GM18873 (cell line): Measurements from ENCODE around the gene MIA2.
"Not testable (repeated sequence)": the region's sequence is repeated elsewhere in the genome, so short reads cannot be mapped to it uniquely, and the experiment has no call there.

Experiments
- ATAC-seq: cut with Tn5 transposase; IDR thresholded peaks from one replicate; pipeline ENCODE4 v1.9.1; 2021; ENCODE audit warnings: mild to moderate bottlenecking, moderate library complexity, moderate number of reproducible peaks; ENCODE audit not compliant: unreplicated experiment, low FRiP score

The MIA2 gene

GRCh38 chr14:39233680-39234326, at the start of gene MIA2:
Gene MIA2 (plus strand): TSS chr14:39233915. CDS start chr14:39234115, 200 bp downstream.
- no peak for ATAC-seq

GRCh38 chr14:39184628-39185255, 49.0 kb upstream of the MIA2 start:
- ATAC-seq = no peak

- no peak for ATAC-seq
Measured at GRCh38 chr14:39185256-39186049, 48.3 kb upstream of the MIA2 start.

GRCh38 chr14:39186941-39187525, 46.7 kb upstream of the MIA2 start:
- ATAC-seq = no peak

GRCh38 chr14:39203659-39204606, 29.8 kb upstream of the MIA2 start:
- ATAC-seq = no peak

GRCh38 chr14:39207430-39207829, 26.3 kb upstream of the MIA2 start:
- not testable (repeated sequence) for ATAC-seq

GRCh38 chr14:39211109-39211741, 22.5 kb upstream of the MIA2 start:
- ATAC-seq = no peak

- ATAC-seq = no peak
Measured at GRCh38 chr14:39212034-39212433, 21.7 kb upstream of the MIA2 start.

GRCh38 chr14:39212693-39213092, 21.0 kb upstream of the MIA2 start:
- no peak for ATAC-seq

- ATAC-seq = no peak
Measured at GRCh38 chr14:39217214-39217879, 16.4 kb upstream of the MIA2 start.

GRCh38 chr14:39218171-39218769, 15.4 kb upstream of the MIA2 start:
- no peak for ATAC-seq

GRCh38 chr14:39219075-39219499, 14.6 kb upstream of the MIA2 start:
- no peak for ATAC-seq

- not testable (repeated sequence) for ATAC-seq
Measured at GRCh38 chr14:39220473-39220872, 13.2 kb upstream of the MIA2 start.

- no peak for ATAC-seq
Measured at GRCh38 chr14:39228044-39228443, 5.7 kb upstream of the MIA2 start.

- no peak for ATAC-seq
Measured at GRCh38 chr14:39228509-39229221, 5.0 kb upstream of the MIA2 start.

- ATAC-seq = peak; percentile 93
Measured at GRCh38 chr14:39229222-39229543, 4.5 kb upstream of the MIA2 start.

GRCh38 chr14:39229601-39230110, 4.1 kb upstream of the MIA2 start:
- ATAC-seq = peak; percentile 0
